Gastrocnemius medialis (tissue), 4 donors: ENCODE results near the gene RIGI. TPM values are rescaled to one million over a fixed set of nuclear protein-coding genes. Genes with fewer than 3 reads are reported as not detected.
A peak's percentile ranks its signal among the peaks of the same experiment; 100 is the strongest.
"Not testable (repeated sequence)": the region's sequence is repeated elsewhere in the genome, so short reads cannot be mapped to it uniquely, and the experiment has no call there.

Experiments
- ATAC-seq, 2 donors: fragments of 150-250 bp; one replicate each; pipeline ENCODE4 v1.9.1; 2016
- DNase-seq, 2 donors: peaks; one replicate each; pipeline ENCODE4 v3.0.0-alpha.2; 2019
- H3K27ac ChIP-seq, 4 donors: fragments of 200-600 bp; sonication (generic); 1 replicate in 1 of 4; 2 replicates in 3 of 4; pipeline ENCODE4 v1.5.1; 2016 to 2018; ENCODE audit warnings: mild to moderate bottlenecking in 2 of 4, moderate library complexity in 1 of 4
- H3K27me3 ChIP-seq, 3 donors: fragments of 200-600 bp; sonication (generic) in 2 of 3; 1 replicate in 1 of 3; 2 replicates in 2 of 3; pipeline versions ENCODE4 v1.5.1 to v1.6.0; 2016 to 2019; ENCODE audit warnings: mild to moderate bottlenecking in 1 of 3, moderate library complexity in 1 of 3
- H3K36me3 ChIP-seq, 2 donors: fragments of 200-600 bp; sonication (generic) in 1 of 2; one replicate each; pipeline ENCODE4 v1.5.1; 2017 to 2018
- H3K4me1 ChIP-seq, 2 donors: fragments of 200-600 bp; sonication (generic) in 1 of 2; one replicate each; pipeline ENCODE4 v1.5.1; 2016 to 2017; ENCODE audit warnings: mild to moderate bottlenecking in 2 of 2
- H3K4me3 ChIP-seq, 4 donors: fragments of 200-600 bp; sonication (generic) in 3 of 4; 1 replicate in 1 of 4; 2 replicates in 3 of 4; pipeline ENCODE4 v1.5.1; 2016 to 2019; ENCODE audit warnings: mild to moderate bottlenecking in 2 of 4
- H3K9me3 ChIP-seq, 3 donors: fragments of 200-600 bp; sonication (generic) in 2 of 3; 1 replicate in 1 of 3; 2 replicates in 2 of 3; pipeline ENCODE4 v1.5.1; 2016 to 2019
- CTCF ChIP-seq, 5 experiments: fragments of 450-650 bp in 3 of 5; fragments of 200-600 bp in 2 of 5; sonication (generic) in 2 of 5; IDR thresholded peaks in 4 of 5; conservative IDR thresholded peaks in 1 of 5; 1 replicate in 4 of 5; 2 replicates in 1 of 5; pipeline ENCODE4 v1.5.1; 2016 to 2019; ENCODE audit warnings: antibody characterized with exemption in 5 of 5, mild to moderate bottlenecking in 3 of 5, moderate library complexity in 3 of 5
- POLR2A ChIP-seq, 2 donors: fragments of 450-650 bp; IDR thresholded peaks; one replicate each; pipeline ENCODE4 v1.6.1; 2017; ENCODE audit warnings: antibody characterized with exemption in 2 of 2, mild to moderate bottlenecking in 2 of 2, moderate library complexity in 2 of 2
- in situ Hi-C, 4 donors: fragments of 200-750 bp; cut with MboI; loops; one replicate each; pipeline versions ENCODE4 v1.15.0 to v1.8.0; 2017; ENCODE audit warnings: low sequenced_read_pairs in 4 of 4
- intact Hi-C: fragments of 100-400 bp; cut with DNase I; formaldehyde crosslinking; loops from one replicate; pipeline ENCODE4 v1.15.1; 2023; ENCODE audit warnings: low total_unique reads
- total RNA-seq, 4 donors: library from RNA; depleted of rRNA; stranded (reverse); fragments of >200 nt; gene quantifications; one replicate each; pipeline versions ENCODE4 v1.1.0 to v1.2.3, GENCODE V29; 2016

RIGI gene
- total RNA-seq, 4 donors from 2014 or later, result 1.6 to 3.3 (median 2.8) TPM

- ATAC-seq, result peak; percentile 68 to 83
- TF ChIP-seq CTCF (IDR thresholded peaks at IDR 0.05 in 4 of 5, conservative IDR thresholded peaks at IDR 0.05 in 1 of 5), result no peak
- peak; percentile 64 to 77 for TF ChIP-seq POLR2A (IDR thresholded peaks at IDR 0.05)
- in situ Hi-C loops (no loop called here), intact Hi-C loops (loop anchor here (1.0 to 5.0 kb wide), 2 partner anchors 24 to 1537 kb away; partner anchors contain the start of gene RIGI)
- Histone ChIP-seq H3K36me3 (no peaks in the 10 kb centered on the region), H3K27me3 (no peaks in the 10 kb centered on the region), H3K4me3 (peak overlapping the region; percentile 65 to 94 (median 84)), H3K4me1 (peaks cover 20 to 21% of the 10 kb centered on the region in 2 donors), H3K9me3 (no peaks in the 10 kb centered on the region), H3K27ac (peak overlapping the region; percentile 87 to 94 (median 91))
- DNase-seq, result peak; percentile 83 to 84
These were observed 24.7 kb upstream of the RIGI start for GRCh38 chr9:32550562-32551275.

GRCh38 chr9:32550150-32550561 is 24.2 kb upstream of the RIGI start:
- no peak for TF ChIP-seq POLR2A (IDR thresholded peaks at IDR 0.05)
- TF ChIP-seq CTCF (IDR thresholded peaks at IDR 0.05 in 4 of 5, conservative IDR thresholded peaks at IDR 0.05 in 1 of 5), result no peak
- Histone ChIP-seq H3K27ac (peak overlapping the region; percentile 87 to 94 (median 91)), H3K27me3 (no peaks in the 10 kb centered on the region), H3K9me3 (no peaks in the 10 kb centered on the region), H3K4me1 (peaks cover 20 to 21% of the 10 kb centered on the region in 2 donors), H3K36me3 (no peaks in the 10 kb centered on the region), H3K4me3 (peak overlapping the region; percentile 65 to 94 (median 84))
- no peak for DNase-seq
- in situ Hi-C loops (no loop called here), intact Hi-C loops (loop anchor here (5.0 kb wide), 1 partner anchor 1537 kb away; no protein-coding TSS in a partner anchor)
- no peak for ATAC-seq

DNA sequence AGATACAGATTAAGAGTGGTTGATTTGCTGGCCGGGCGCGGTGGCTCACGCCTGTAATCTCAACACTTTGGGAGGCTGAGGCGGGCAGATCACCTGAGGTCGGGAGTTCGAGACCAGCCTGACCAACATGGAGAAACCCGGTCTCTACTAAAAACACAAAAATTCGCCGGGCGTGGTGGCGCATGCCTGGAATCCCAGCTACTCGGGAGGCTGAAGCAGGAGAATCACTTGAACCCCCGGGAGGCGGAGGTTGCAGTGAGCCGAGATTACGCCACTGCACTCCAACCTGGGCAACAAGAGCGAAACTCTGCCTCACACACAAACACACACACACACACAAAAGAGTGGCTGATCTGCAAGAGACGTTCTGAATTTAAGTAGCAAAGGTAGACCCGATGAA is 22.2 kb upstream of the RIGI start:
- ATAC-seq, H3K27ac ChIP-seq, in situ Hi-C loops, intact Hi-C loops, H3K27me3 ChIP-seq, H3K9me3 ChIP-seq, H3K36me3 ChIP-seq, DNase-seq, H3K4me3 ChIP-seq: not testable (repeated sequence)
- peaks cover 17 to 18% of the 10 kb centered on the region in 2 donors for H3K4me1 ChIP-seq

GRCh38 chr9:32545884-32546283 is 19.9 kb upstream of the RIGI start:
- H3K4me3 ChIP-seq, result no peak overlapping the region
- intact Hi-C loops, result no loop called here
- no peak for TF ChIP-seq CTCF (IDR thresholded peaks at IDR 0.05 in 4 of 5, conservative IDR thresholded peaks at IDR 0.05 in 1 of 5)
- no peak for TF ChIP-seq POLR2A (IDR thresholded peaks at IDR 0.05)
- H3K36me3 ChIP-seq, result peaks cover 0 to 16% of the 10 kb centered on the region in 2 donors
- in situ Hi-C loops, result no loop called here
- DNase-seq (no peak), ATAC-seq (no peak)
- H3K27ac ChIP-seq, result no peak overlapping the region
- H3K4me1 ChIP-seq, result peaks cover 11 to 13% of the 10 kb centered on the region in 2 donors
- no peaks in the 10 kb centered on the region for H3K9me3 ChIP-seq
- H3K27me3 ChIP-seq, result no peaks in the 10 kb centered on the region

DNA sequence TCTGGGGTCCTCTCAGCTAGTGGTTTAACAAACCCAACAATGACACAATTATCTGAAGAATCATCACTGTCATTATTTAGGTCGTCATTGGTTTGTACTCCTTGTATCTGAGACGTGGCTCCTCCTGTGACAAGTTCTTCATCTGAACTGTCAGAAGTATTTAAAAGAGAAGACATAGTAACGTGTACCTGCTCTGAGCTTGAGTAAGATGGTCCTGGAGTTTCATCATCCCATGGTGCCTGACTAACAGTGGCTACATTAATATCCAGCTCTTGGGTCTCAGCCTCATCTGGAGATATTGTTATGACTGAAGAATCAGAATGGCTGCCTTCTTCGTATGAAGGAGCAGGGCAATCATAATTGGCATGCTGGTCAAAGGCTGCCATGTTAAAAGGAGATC is 17.1 kb upstream of the RIGI start:
- in situ Hi-C loops, result no loop called here
- Histone ChIP-seq H3K36me3 (peaks cover 0 to 16% of the 10 kb centered on the region in 2 donors), H3K27me3 (no peaks in the 10 kb centered on the region)

More for the DNA sequence above, 17.1 kb upstream of the RIGI start:
- Histone ChIP-seq H3K9me3 (no peaks in the 10 kb centered on the region), H3K27ac (no peak overlapping the region), H3K4me3 (no peak overlapping the region), H3K4me1 (no peaks in the 10 kb centered on the region)
- TF ChIP-seq POLR2A (IDR thresholded peaks at IDR 0.05) (no peak), CTCF (IDR thresholded peaks at IDR 0.05 in 4 of 5, conservative IDR thresholded peaks at IDR 0.05 in 1 of 5) (no peak)
- ATAC-seq, result no peak
- no peak for DNase-seq
- intact Hi-C loops, result no loop called here
